DMS53 treated with DMSO at 0.1 percent for 48 hours (cell line): ENCODE data around the gene ZHX3.
A peak's percentile ranks its signal among the peaks of the same experiment; 100 is the strongest.

Experiments used
- DNase-seq: peaks from one replicate; lab custom pipeline; 2025; ENCODE audit not compliant: unreplicated experiment; lab: John Stamatoyannopoulos, UW

Gene ZHX3

GRCh38 chr20:41353530-41353929 lies 36.0 kb upstream of the ZHX3 start:
- DNase-seq: no peak

GRCh38 chr20:41352666-41353065 lies 35.1 kb upstream of the ZHX3 start:
- no peak for DNase-seq

- DNase-seq: no peak
Measured at GRCh38 chr20:41352106-41352505, 34.6 kb upstream of the ZHX3 start.

- no peak for DNase-seq
Measured at GRCh38 chr20:41350408-41350962, 33.0 kb upstream of the ZHX3 start.

- DNase-seq: no peak
Measured at GRCh38 chr20:41349943-41350342, 32.4 kb upstream of the ZHX3 start.

- DNase-seq: no peak
Measured at GRCh38 chr20:41349266-41349665, 31.7 kb upstream of the ZHX3 start.

- no peak for DNase-seq
Measured at GRCh38 chr20:41348430-41349172, 31.1 kb upstream of the ZHX3 start.

GRCh38 chr20:41347523-41348429 lies 30.2 kb upstream of the ZHX3 start:
- no peak for DNase-seq

- no peak for DNase-seq
Measured at GRCh38 chr20:41345729-41346067, 28.2 kb upstream of the ZHX3 start.

GRCh38 chr20:41344938-41345728 lies 27.6 kb upstream of the ZHX3 start:
- no peak for DNase-seq

- no peak for DNase-seq
Measured at GRCh38 chr20:41344477-41344876, 26.9 kb upstream of the ZHX3 start.

GRCh38 chr20:41342474-41343464 lies 25.2 kb upstream of the ZHX3 start:
- DNase-seq: no peak

- peak; percentile 86 for DNase-seq
Measured at GRCh38 chr20:41340327-41341055, 23.0 kb upstream of the ZHX3 start, which contains the start of gene LPIN3. TSS of gene LPIN3 (plus strand) at chr20:41340821. CDS start at chr20:41345804, 4,983 bp downstream.

GRCh38 chr20:41339957-41340326 lies 22.4 kb upstream of the ZHX3 start:
- DNase-seq: peak; percentile 86

- no peak for DNase-seq
Measured at GRCh38 chr20:41336711-41337492, 19.4 kb upstream of the ZHX3 start.

- no peak for DNase-seq
Measured at GRCh38 chr20:41335591-41335990, 18.1 kb upstream of the ZHX3 start.

GRCh38 chr20:41334443-41335421 lies 17.2 kb upstream of the ZHX3 start:
- DNase-seq: no peak
